Heart left ventricle (tissue), 16 donors: ENCODE data around the gene SMARCB1. TPM values are rescaled to one million over a fixed set of nuclear protein-coding genes. Genes with fewer than 3 reads are reported as not detected.

Experiments used
- ATAC-seq, 4 donors: fragments of 200-7000 bp; cut with Tn5 transposase; one replicate each; pipeline ENCODE4 v1.9.1; 2020 to 2022; ENCODE audit warnings: moderate library complexity in 4 of 4, mild to moderate bottlenecking in 3 of 4, moderate number of reproducible peaks in 1 of 4
- DNase-seq, 5 donors: peaks; one replicate each; pipeline ENCODE4 v3.0.0-alpha.2; 2020
- H3K27ac ChIP-seq, 12 donors: fragments of 200-600 bp; sonication (generic) in 4 of 12; one replicate each; pipeline versions ENCODE4 v1.5.0 to v1.8.0; 2016 to 2022; ENCODE audit warnings: mild to moderate bottlenecking in 2 of 12
- H3K27me3 ChIP-seq, 9 donors: fragments of 200-600 bp; sonication (generic) in 2 of 9; one replicate each; pipeline versions ENCODE4 v1.5.1 to v1.8.0; 2016 to 2022; ENCODE audit warnings: mild to moderate bottlenecking in 3 of 9
- H3K36me3 ChIP-seq, 9 donors: fragments of 200-600 bp; sonication (generic) in 2 of 9; one replicate each; pipeline versions ENCODE4 v1.5.0 to v1.8.0; 2018 to 2022; ENCODE audit warnings: mild to moderate bottlenecking in 2 of 9
- H3K4me1 ChIP-seq, 12 donors: fragments of 200-600 bp; sonication (generic) in 4 of 12; one replicate each; pipeline versions ENCODE4 v1.5.0 to v1.8.0; 2016 to 2022; ENCODE audit warnings: mild to moderate bottlenecking in 3 of 12
- H3K4me3 ChIP-seq, 12 donors: fragments of 200-600 bp; sonication (generic) in 4 of 12; one replicate each; pipeline versions ENCODE4 v1.5.0 to v1.8.0; 2017 to 2022; ENCODE audit warnings: mild to moderate bottlenecking in 9 of 12, moderate library complexity in 4 of 12
- H3K9me3 ChIP-seq, 12 donors: fragments of 200-600 bp; sonication (generic) in 4 of 12; one replicate each; pipeline versions ENCODE4 v1.5.0 to v1.8.0; 2016 to 2022; ENCODE audit warnings: mild to moderate bottlenecking in 1 of 12
- POLR2A ChIP-seq, 2 donors: fragments of 450-650 bp; IDR thresholded peaks; one replicate each; pipeline ENCODE4 v1.6.1; 2017; ENCODE audit warnings: antibody characterized with exemption in 2 of 2, mild to moderate bottlenecking in 2 of 2, moderate library complexity in 2 of 2
- WGBS, 4 donors: extraction: QIAGEN DNeasy Blood & Tissue Kit in 2 of 4; methylation state at CpG; one replicate each; pipeline versions ENCODE4 v1.1.5 to v1.1.7; 2013 to 2018; 5-methylcytosine and 5-hydroxymethylcytosine counted together
- intact Hi-C, 10 donors: fragments of 100-400 bp; cut with DNase I; formaldehyde crosslinking; loops; one replicate each; pipeline versions ENCODE4 v1.11.1 to v1.14.2; 2022
- polyA plus RNA-seq, 2 donors: library from polyadenylated mRNA; stranded (reverse); fragments of 200-250 nt; gene quantifications; one replicate each; pipeline ENCODE4 v1.2.3, GENCODE V29; 2013
- total RNA-seq, 9 donors: library from RNA; depleted of rRNA in 2 of 9; stranded (reverse); fragments of >200 nt in 2 of 9; fragmentation: NEBNext Ultra II Directional in 3 of 9; extraction: Animal tissue kit (Norgen Biotek cat#: 25700) in 3 of 9; gene quantifications; one replicate each; pipeline versions ENCODE4 v1.1.0 to v1.2.4, GENCODE V29; 2016 to 2023
- TF ChIP-seq, protein P1 (sequence below), 12 donors: fragments of 200-600 bp; sonication (generic) in 4 of 12; IDR thresholded peaks; one replicate each; pipeline versions ENCODE4 v1.5.0 to v1.8.0; 2018 to 2022; ENCODE audit warnings: antibody characterized with exemption in 12 of 12, mild to moderate bottlenecking in 5 of 12
- donor health status: ischemic (EF 13 %, LVEDD 7.1; RV severe dilation, severe dysfunction).
- donor health status: healthy with polysubstance abuse.
- donor health status: DM: no; HTN: yes; CAD: no.
- donor health status: DM: no; HTN: no; CAD: no.
- donor health status: ischemic (EF 25% LVEDD 6.9; RV normal size, moderate dysfunction).
- donor health status: ischemic (EF 25% LVEDD 5.7; RV mildly dilated, moderate dysfunction).
- donor health status: healthy.
- donor health status: DM: yes; HTN: yes; CAD: no.
- donor health status: ischemic (EF 35%, LVEDD 5.7; RV mildly dilated, moderate dysfunction).
- donor health status: nonischemic (EF 11% LVEDD 7.7; RV severe dilation, severe dysfunction).
- donor health status: DM: yes; HTN: yes; CAD: no.
- donor health status: PGD.
- donor health status: ischemic (EF 29% LVEDD 5.4; RV normal size, mild dysfunction).
- donor health status: nonischemic (EF 23%, LVEDD 6.1; RV moderate dilation, normal function).

SMARCB1 gene
- total and polyA plus RNA-seq, 11 donors: 30.2 to 75.3 (median 45.6) TPM

GRCh38 chr22:23825246-23825905 is 38.6 kb downstream of the SMARCB1 start:
- H3K27ac ChIP-seq: peak overlapping the region in 7 of 12 donors; percentile 15 to 97 (median 76)
- intact Hi-C loops: no loop called here

GRCh38 chr22:23826510-23827350 is 40.0 kb downstream of the SMARCB1 start:
- WGBS, 4 donors: 62 to 75% (median 68%) methylated on average over 15 of the region's 15 CpGs
- ATAC-seq: no peak
- peaks cover 0 to 95% (median 67%) of the 10 kb centered on the region in 9 donors for H3K36me3 ChIP-seq

More at GRCh38 chr22:23825246-23825905, 38.6 kb downstream of the SMARCB1 start:
- H3K9me3 ChIP-seq: no peaks in the 10 kb centered on the region
- 88 to 97% (median 91%) methylated on average over 11 to 12 of the region's 12 CpGs for WGBS, 4 donors
- no peak for TF ChIP-seq POLR2A (IDR thresholded peaks at IDR 0.05)
- TF ChIP-seq, protein P1, sequence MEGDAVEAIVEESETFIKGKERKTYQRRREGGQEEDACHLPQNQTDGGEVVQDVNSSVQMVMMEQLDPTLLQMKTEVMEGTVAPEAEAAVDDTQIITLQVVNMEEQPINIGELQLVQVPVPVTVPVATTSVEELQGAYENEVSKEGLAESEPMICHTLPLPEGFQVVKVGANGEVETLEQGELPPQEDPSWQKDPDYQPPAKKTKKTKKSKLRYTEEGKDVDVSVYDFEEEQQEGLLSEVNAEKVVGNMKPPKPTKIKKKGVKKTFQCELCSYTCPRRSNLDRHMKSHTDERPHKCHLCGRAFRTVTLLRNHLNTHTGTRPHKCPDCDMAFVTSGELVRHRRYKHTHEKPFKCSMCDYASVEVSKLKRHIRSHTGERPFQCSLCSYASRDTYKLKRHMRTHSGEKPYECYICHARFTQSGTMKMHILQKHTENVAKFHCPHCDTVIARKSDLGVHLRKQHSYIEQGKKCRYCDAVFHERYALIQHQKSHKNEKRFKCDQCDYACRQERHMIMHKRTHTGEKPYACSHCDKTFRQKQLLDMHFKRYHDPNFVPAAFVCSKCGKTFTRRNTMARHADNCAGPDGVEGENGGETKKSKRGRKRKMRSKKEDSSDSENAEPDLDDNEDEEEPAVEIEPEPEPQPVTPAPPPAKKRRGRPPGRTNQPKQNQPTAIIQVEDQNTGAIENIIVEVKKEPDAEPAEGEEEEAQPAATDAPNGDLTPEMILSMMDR (IDR thresholded peaks at IDR 0.05): no peak
- peaks cover 7 to 93% (median 48%) of the 10 kb centered on the region in 12 donors for H3K4me1 ChIP-seq
- ATAC-seq: no peak
- peaks cover 0 to 96% (median 78%) of the 10 kb centered on the region in 9 donors for H3K36me3 ChIP-seq
- DNase-seq: no peak
- no peak overlapping the region for H3K4me3 ChIP-seq
- H3K27me3 ChIP-seq: no peaks in the 10 kb centered on the region

GRCh38 chr22:23827351-23827995 is 40.7 kb downstream of the SMARCB1 start:
- 70 to 74% (median 72%) methylated on average over 6 to 11 of the region's 11 CpGs for WGBS, 4 donors
- intact Hi-C loops: no loop called here
- Histone ChIP-seq H3K27me3 (no peaks in the 10 kb centered on the region), H3K36me3 (peaks cover 0 to 95% (median 60%) of the 10 kb centered on the region in 9 donors), H3K4me3 (no peak overlapping the region), H3K9me3 (no peaks in the 10 kb centered on the region), H3K27ac (peak overlapping the region in 10 of 12 donors; percentile 21 to 97 (median 78)), H3K4me1 (peaks cover 7 to 96% (median 58%) of the 10 kb centered on the region in 12 donors)
- no peak for ATAC-seq
- TF ChIP-seq, protein P1 (IDR thresholded peaks at IDR 0.05): no peak
- no peak for TF ChIP-seq POLR2A (IDR thresholded peaks at IDR 0.05)
- DNase-seq: peak in 1 of 5 donors; percentile 22

More at GRCh38 chr22:23826510-23827350, 40.0 kb downstream of the SMARCB1 start:
- intact Hi-C loops: no loop called here
- no peaks in the 10 kb centered on the region for H3K27me3 ChIP-seq
- no peak overlapping the region for H3K4me3 ChIP-seq
- H3K4me1 ChIP-seq: peaks cover 7 to 96% (median 56%) of the 10 kb centered on the region in 12 donors
- TF ChIP-seq POLR2A (IDR thresholded peaks at IDR 0.05): no peak
- TF ChIP-seq, protein P1 (IDR thresholded peaks at IDR 0.05): no peak
- H3K27ac ChIP-seq: peak overlapping the region in 10 of 12 donors; percentile 43 to 97 (median 76)
- DNase-seq: peak in 3 of 5 donors; percentile 36 to 58 (median 58)
- no peaks in the 10 kb centered on the region for H3K9me3 ChIP-seq
